WTC11 (cell line): ENCODE measurements around the gene YAP1. TPM values are rescaled to one million over a fixed set of nuclear protein-coding genes. Genes with fewer than 3 reads are reported as not detected.

ENCODE experiments used
- ATAC-seq: fragments of 200-7000 bp; cut with Tn5 transposase; 2 replicates; pipeline ENCODE4 v1.10.0; 2021; ENCODE audit warnings: mild to moderate bottlenecking, moderate library complexity
- CTCF ChIA-PET: fragments of 300-600 bp; sonication (Branson Sonifier 250); formaldehyde crosslinking; loops from one replicate; lab custom pipeline; 2021; ENCODE audit warnings: antibody characterized with exemption; lab: Charles Lee
- POLR2A ChIA-PET: fragments of 350-600 bp; sonication (Branson Sonifier 250); formaldehyde crosslinking; loops from one replicate; lab custom pipeline; 2021; ENCODE audit warnings: antibody characterized with exemption; lab: Charles Lee
- DNase-seq: peaks from one replicate; pipeline ENCODE4 v3.0.0; 2021; ENCODE audit warnings: low spot score
- H3K27ac Mint-ChIP-seq: 2 replicates; pipeline ENCODE4 v1.8.0; 2021; ENCODE audit warnings: mixed read lengths
- H3K27me3 Mint-ChIP-seq: 2 replicates; pipeline ENCODE4 v1.8.0; 2021; ENCODE audit warnings: low read depth, mild to moderate bottlenecking, moderate library complexity, mixed read lengths
- H3K36me3 Mint-ChIP-seq: 2 replicates; pipeline ENCODE4 v1.8.0; 2021; ENCODE audit warnings: mixed read lengths
- H3K4me1 Mint-ChIP-seq: 2 replicates; pipeline ENCODE4 v1.8.0; 2022; ENCODE audit warnings: mixed read lengths
- H3K4me3 Mint-ChIP-seq: 2 replicates; pipeline ENCODE4 v1.8.0; 2021; ENCODE audit warnings: mild to moderate bottlenecking, moderate library complexity, mixed read lengths
- H3K9me3 Mint-ChIP-seq: 2 replicates; pipeline ENCODE4 v1.8.0; 2021; ENCODE audit warnings: mixed read lengths
- CBFB ChIP-seq: sonication (generic); formaldehyde crosslinking; IDR thresholded peaks from 2 replicates; pipeline ENCODE4 v1.8.1; 2022; ENCODE audit warnings: mild to moderate bottlenecking, low read depth, missing genetic modification reagents
- ELF4 ChIP-seq: sonication (generic); formaldehyde crosslinking; IDR thresholded peaks from 2 replicates; pipeline ENCODE4 v1.8.1; 2022; ENCODE audit warnings: low read depth, mild to moderate bottlenecking, moderate library complexity, missing genetic modification reagents
- EMX1 ChIP-seq: fragments of 250-450 bp; sonication (Bioruptor Pico); IDR thresholded peaks from 2 replicates; pipeline ENCODE4 v1.8.0; 2021; ENCODE audit warnings: mild to moderate bottlenecking
- FOXK1 ChIP-seq: sonication (generic); formaldehyde crosslinking; IDR thresholded peaks from 2 replicates; pipeline ENCODE4 v1.8.0; 2022; ENCODE audit warnings: mild to moderate bottlenecking, moderate library complexity, missing genetic modification reagents
- FOXP1 ChIP-seq: sonication (generic); formaldehyde crosslinking; IDR thresholded peaks from 2 replicates; pipeline ENCODE4 v1.8.0; 2022; ENCODE audit warnings: missing genetic modification reagents, mild to moderate bottlenecking, moderate library complexity, borderline replicate concordance
- HMGXB4 ChIP-seq: sonication (generic); formaldehyde crosslinking; IDR thresholded peaks from 2 replicates; pipeline ENCODE4 v1.8.1; 2023; ENCODE audit warnings: mild to moderate bottlenecking, moderate library complexity, missing genetic modification reagents
- KAT7 ChIP-seq: sonication (generic); formaldehyde crosslinking; IDR thresholded peaks from 2 replicates; pipeline ENCODE4 v1.8.1; 2023; ENCODE audit warnings: missing genetic modification reagents, mild to moderate bottlenecking, borderline replicate concordance
- MLX ChIP-seq: sonication (generic); formaldehyde crosslinking; IDR thresholded peaks from 2 replicates; pipeline ENCODE4 v1.8.1; 2023; ENCODE audit warnings: mild to moderate bottlenecking, missing genetic modification reagents, moderate library complexity
- MYBL2 ChIP-seq: sonication (generic); formaldehyde crosslinking; IDR thresholded peaks from 2 replicates; pipeline ENCODE4 v1.8.1; 2023; ENCODE audit warnings: mild to moderate bottlenecking, moderate library complexity, missing genetic modification reagents
- NR2C2 ChIP-seq: sonication (generic); formaldehyde crosslinking; IDR thresholded peaks from 2 replicates; pipeline ENCODE4 v1.8.0; 2022; ENCODE audit warnings: mild to moderate bottlenecking, missing genetic modification reagents
- NR3C1 ChIP-seq: sonication (generic); formaldehyde crosslinking; conservative IDR thresholded peaks from 2 replicates; pipeline ENCODE4 v1.8.1; 2023; ENCODE audit warnings: low read depth, mild to moderate bottlenecking, missing genetic modification reagents
- PRDM15 ChIP-seq: sonication (generic); formaldehyde crosslinking; IDR thresholded peaks from 2 replicates; pipeline ENCODE4 v1.8.0; 2022; ENCODE audit warnings: missing genetic modification reagents
- SMAD3 ChIP-seq: sonication (generic); formaldehyde crosslinking; IDR thresholded peaks from 2 replicates; pipeline ENCODE4 v1.8.0; 2022; ENCODE audit warnings: missing genetic modification reagents, mild to moderate bottlenecking, borderline replicate concordance
- STAT6 ChIP-seq: sonication (generic); formaldehyde crosslinking; conservative IDR thresholded peaks from 2 replicates; pipeline ENCODE4 v1.8.1; 2023; ENCODE audit warnings: mild to moderate bottlenecking, low read depth, missing genetic modification reagents, moderate library complexity
- TEAD1 ChIP-seq: sonication (generic); formaldehyde crosslinking; IDR thresholded peaks from 2 replicates; pipeline ENCODE4 v1.8.0; 2022; ENCODE audit warnings: mild to moderate bottlenecking, missing genetic modification reagents
- ZNF532 ChIP-seq: fragments of 250-450 bp; sonication (Bioruptor Pico); IDR thresholded peaks from 2 replicates; pipeline ENCODE4 v1.9.0; 2021; ENCODE audit warnings: mild to moderate bottlenecking, borderline replicate concordance
- ZNF671 ChIP-seq: fragments of 250-450 bp; sonication (Bioruptor Pico); IDR thresholded peaks from 2 replicates; pipeline ENCODE4 v1.8.0; 2021; ENCODE audit warnings: mild to moderate bottlenecking
- total RNA-seq: library from RNA; stranded (reverse); gene quantifications from 3 replicates; pipeline ENCODE4 v1.2.3, GENCODE V29; 2021

YAP1 gene
- total RNA-seq, 1 experiment from 2014 or later, result 88.7 TPM

GRCh38 chr11:102144357-102145355, 34.4 kb downstream of the YAP1 start (continued):
- TF ChIP-seq NR2C2 (CRISPR knock-in tag) (no peak), ZNF532 (no peak), SMAD3 (CRISPR knock-in tag) (no peak), HMGXB4 (CRISPR knock-in tag) (no peak), EMX1 (no peak), NR3C1 (CRISPR knock-in tag) (no peak), TEAD1 (no peak), FOXP1 (CRISPR knock-in tag) (no peak)

- Mint-ChIP-seq H3K4me3 (no peak overlapping the region), H3K9me3 (no peaks in the 10 kb centered on the region), H3K36me3 (no peaks in the 10 kb centered on the region), H3K27ac (no peak overlapping the region), H3K27me3 (no peaks in the 10 kb centered on the region), H3K4me1 (peaks cover 27% of the 10 kb centered on the region)
- ChIA-PET CTCF (no interaction called here), POLR2A (no interaction called here)
- DNase-seq (no peak), ATAC-seq (no peak)
- TF ChIP-seq CBFB (CRISPR knock-in tag) (no peak), ZNF671 (no peak)
Measured at GRCh38 chr11:102147015-102147414, 36.8 kb downstream of the YAP1 start.

GRCh38 chr11:102147632-102148031, 37.4 kb downstream of the YAP1 start:
- ChIA-PET POLR2A (no interaction called here), CTCF (no interaction called here)
- Mint-ChIP-seq H3K4me3 (no peak overlapping the region), H3K27me3 (no peaks in the 10 kb centered on the region), H3K27ac (no peak overlapping the region), H3K36me3 (no peaks in the 10 kb centered on the region), H3K4me1 (peaks cover 29% of the 10 kb centered on the region), H3K9me3 (no peaks in the 10 kb centered on the region)
- no peak for DNase-seq
- no peak for ATAC-seq
- TF ChIP-seq PRDM15 (CRISPR knock-in tag) (no peak), STAT6 (CRISPR knock-in tag) (no peak), MYBL2 (CRISPR knock-in tag) (no peak), ELF4 (CRISPR knock-in tag) (no peak), KAT7 (CRISPR knock-in tag) (no peak), FOXK1 (CRISPR knock-in tag) (no peak), MLX (CRISPR knock-in tag) (no peak), NR2C2 (CRISPR knock-in tag) (no peak)
